Amniotic stem cell (primary cell): ENCODE data around the gene ERI2.
"Not testable (repeated sequence)": the region's sequence is repeated elsewhere in the genome, so short reads cannot be mapped to it uniquely, and the experiment has no call there.

ENCODE experiments used
- DNase-seq: peaks from one replicate; lab custom pipeline; 2025; lab: John Stamatoyannopoulos, UW

The ERI2 gene

DNA sequence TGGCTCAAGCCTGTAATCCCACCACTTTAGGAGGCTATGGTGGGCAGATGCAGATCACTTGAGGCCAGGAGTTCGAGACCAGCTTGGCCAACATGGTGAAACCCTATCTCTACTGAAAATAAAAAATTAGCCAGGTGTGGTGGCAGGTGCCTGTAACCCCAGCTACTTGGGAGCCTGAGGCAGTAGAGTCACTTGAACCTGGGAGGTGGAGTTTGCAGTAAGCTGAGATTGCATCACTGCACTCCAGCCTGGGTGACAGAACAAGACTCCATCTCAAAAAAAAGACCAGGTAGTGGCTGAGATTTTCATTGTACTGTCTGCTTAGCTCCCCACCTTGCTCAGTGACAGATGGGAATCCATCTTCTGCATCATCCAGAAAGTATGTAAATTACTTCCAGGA is 41.8 kb downstream of the ERI2 start:
- DNase-seq: not testable (repeated sequence)

- peak; percentile 61 for DNase-seq
Measured at GRCh38 chr16:20763461-20764232, 42.6 kb downstream of the ERI2 start, which contains the start of gene ACSM3. ACSM3 (plus strand) TSS chr16:20764014; CDS start chr16:20770035, 6,021 bp downstream.

GRCh38 chr16:20762404-20763123 is 43.7 kb downstream of the ERI2 start:
- no peak for DNase-seq

- DNase-seq: no peak
Measured at GRCh38 chr16:20761175-20761574, 45.1 kb downstream of the ERI2 start.

GRCh38 chr16:20760346-20760745 is 45.9 kb downstream of the ERI2 start:
- no peak for DNase-seq

DNA sequence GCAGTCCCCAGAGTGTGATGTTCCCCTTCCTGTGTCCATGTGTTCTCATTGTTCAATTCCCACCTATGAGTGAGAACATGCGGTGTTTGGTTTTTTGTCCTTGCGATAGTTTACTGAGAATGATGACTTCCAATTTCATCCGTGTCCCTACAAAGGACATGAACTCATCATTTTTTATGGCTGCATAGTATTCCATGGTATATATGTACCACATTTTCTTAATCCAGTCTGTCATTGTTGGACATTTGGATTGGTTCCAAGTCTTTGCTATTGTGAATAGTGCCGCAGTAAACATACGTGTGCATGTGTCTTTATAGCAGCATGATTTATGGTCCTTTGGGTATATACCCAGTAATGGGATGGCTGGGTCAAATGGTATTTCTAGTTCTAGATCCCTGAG is 50.5 kb downstream of the ERI2 start:
- DNase-seq: not testable (repeated sequence)

DNA sequence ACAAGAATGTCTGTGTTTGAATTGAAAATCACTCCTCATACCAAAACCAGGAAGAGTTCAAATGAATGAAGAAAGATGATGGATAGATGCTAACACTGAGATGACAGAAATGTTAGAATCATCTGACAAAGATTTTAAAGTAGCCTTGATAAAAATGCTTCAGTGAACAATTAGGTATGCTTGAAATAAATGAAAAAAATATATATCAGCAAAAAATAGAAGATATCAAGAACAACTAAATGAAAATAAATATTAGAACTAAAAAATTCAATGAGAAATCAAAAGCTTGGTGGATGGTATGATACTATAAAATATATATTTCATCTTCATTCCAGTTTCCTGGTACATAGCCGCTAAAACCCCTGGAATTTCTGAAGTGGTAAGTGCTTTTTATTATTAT is 51.0 kb downstream of the ERI2 start:
- DNase-seq: no peak

GRCh38 chr16:20753727-20754126 is 52.5 kb downstream of the ERI2 start:
- DNase-seq: no peak

DNA sequence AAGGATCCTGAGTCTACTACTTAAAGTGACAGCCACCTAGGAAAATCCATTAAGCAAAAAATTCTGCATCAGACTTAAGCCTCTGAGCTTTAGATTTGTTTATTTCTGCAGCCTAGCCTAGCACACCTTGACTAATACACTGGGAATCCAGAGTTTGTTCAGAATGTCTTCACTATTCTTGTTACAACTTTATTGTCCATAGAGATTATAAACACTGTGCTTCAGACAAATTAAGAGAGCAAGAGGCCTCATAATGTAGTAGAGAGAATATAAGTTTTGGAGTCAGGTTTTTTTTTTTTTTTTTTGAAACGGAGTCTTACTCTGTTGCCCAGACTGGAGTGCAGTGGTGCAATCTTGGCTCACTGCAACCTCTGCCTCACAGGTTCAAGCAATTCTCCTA is 55.7 kb downstream of the ERI2 start:
- no peak for DNase-seq

DNA sequence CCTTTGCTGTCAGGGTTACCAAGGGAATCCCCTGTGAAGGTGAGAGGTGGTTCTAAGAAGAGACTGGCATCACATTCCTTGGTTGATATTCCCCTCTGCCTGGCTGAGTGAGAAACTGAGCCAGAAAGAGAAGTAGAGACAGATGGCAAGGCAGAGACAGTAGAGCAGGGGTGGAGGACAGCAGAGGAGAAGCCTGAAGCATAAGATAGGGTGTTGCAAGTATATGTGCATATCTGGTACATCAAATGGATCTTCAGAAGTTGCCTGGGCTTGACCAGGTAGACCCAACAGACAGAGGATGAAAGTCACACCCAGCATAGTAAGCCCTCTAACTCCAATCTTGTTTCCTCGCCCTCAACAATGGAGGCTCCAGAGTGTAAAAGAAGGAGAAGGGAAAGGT is 56.8 kb downstream of the ERI2 start:
- DNase-seq: no peak

DNA sequence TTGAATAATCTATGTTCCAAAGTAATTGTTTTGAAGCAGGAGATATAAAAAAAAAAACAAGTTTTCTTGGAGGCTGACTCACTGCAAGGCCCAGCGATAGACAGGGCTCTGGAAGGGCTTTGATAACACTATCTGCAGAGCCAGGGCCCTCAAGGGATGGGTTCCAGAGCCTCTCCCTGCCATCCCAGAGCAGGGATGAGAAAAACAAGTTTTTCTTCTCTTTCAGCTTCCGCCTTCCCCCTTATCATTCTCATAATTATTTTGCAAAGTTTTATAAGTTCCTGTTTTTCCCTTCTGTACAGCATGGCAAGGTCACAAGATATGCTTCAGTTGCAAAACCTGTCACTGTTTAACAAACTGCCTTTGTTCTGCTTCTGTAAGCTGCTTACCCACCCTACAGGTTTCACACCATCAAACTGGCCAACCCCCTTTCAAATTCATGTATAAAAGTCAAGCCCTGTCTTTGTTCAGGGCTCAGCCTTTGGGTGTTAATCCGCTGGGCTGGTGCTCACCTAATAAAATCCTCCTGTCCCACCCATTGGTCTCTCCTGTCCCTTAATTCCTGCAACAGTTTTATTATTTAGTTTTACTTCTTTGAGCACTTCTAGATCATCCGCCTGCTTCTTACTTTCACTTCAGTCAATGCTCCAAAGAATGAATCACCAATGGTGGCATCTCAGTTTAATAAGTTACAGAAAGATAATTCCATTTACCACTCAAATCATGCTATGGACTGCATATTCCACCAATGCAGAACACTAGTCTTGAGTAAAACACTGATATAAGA is 59.0 kb downstream of the ERI2 start:
- no peak for DNase-seq

DNA sequence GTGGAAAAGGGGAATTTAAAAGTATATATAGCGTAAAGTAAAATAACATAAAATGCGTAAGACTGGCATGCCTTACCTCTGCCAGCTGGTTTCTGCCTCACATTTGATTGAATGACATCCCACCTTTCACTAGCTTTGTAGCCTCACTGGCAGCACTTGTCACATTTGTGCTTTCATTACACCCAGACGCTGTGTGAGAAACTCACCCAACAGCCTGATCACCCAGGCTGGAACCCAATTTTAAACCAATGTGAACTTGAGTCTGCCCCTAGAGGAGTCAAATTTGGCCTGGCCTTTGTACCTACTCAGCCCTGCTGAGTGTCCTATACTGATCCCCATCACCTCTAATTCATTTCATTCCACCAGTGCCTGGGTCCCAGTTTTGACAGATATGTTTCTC is 59.8 kb downstream of the ERI2 start:
- DNase-seq: no peak
